ENCODE data around the gene EYA2. TPM values are rescaled to one million over a fixed set of nuclear protein-coding genes. Genes with fewer than 3 reads are reported as not detected.

EYA2 gene
- total RNA-seq, 1 experiment from 2014 or later = not detected

- CTCF ChIA-PET = no interaction called here
Observed at GRCh38 chr20:47106786-47107185, 212.1 kb downstream of the EYA2 start.

GRCh38 chr20:47108994-47109393 lies 214.4 kb downstream of the EYA2 start:
- peaks cover 8% of the 10 kb centered on the region for H3K9me3 Mint-ChIP-seq (ENCODE audit: unreplicated experiment)
- H3K36me3 Mint-ChIP-seq (ENCODE audit: insufficient read depth, unreplicated experiment) = no peaks in the 10 kb centered on the region
- TF ChIP-seq CTCF (IDR thresholded peaks at IDR 0.05; ENCODE audit: unreplicated experiment) = no peak
- no peaks in the 10 kb centered on the region for H3K27me3 Mint-ChIP-seq (ENCODE audit: insufficient read depth, unreplicated experiment)
- no TSS peak for BruUV-seq (replicated peaks)
- no peak overlapping the region for H3K27ac Mint-ChIP-seq (ENCODE audit: low read depth, unreplicated experiment)
- no peak overlapping the region for H3K4me3 Mint-ChIP-seq (ENCODE audit: unreplicated experiment)
- intact Hi-C loops (cut with micrococcal nuclease) = no loop called here
- no peak for DNase-seq (ENCODE audit: unreplicated experiment)
- CTCF ChIA-PET = interaction anchor here (0.5 to 1.1 kb wide), 4 partner anchors 8 to 78 kb away, joined by 3 to 8 read pairs (median 4); no protein-coding TSS in a partner anchor
- POLR2A ChIA-PET = interaction anchor here (1.1 kb wide), 1 partner anchor 17 kb away, joined by 4 read pairs; no protein-coding TSS in a partner anchor
- H3K4me1 Mint-ChIP-seq (ENCODE audit: insufficient read depth, unreplicated experiment) = no peaks in the 10 kb centered on the region

More at GRCh38 chr20:47106786-47107185, 212.1 kb downstream of the EYA2 start:
- no TSS peak for BruUV-seq (replicated peaks)
- intact Hi-C loops (cut with micrococcal nuclease) = no loop called here
- no peak overlapping the region for H3K4me3 Mint-ChIP-seq (ENCODE audit: unreplicated experiment)
- peaks cover 8% of the 10 kb centered on the region for H3K9me3 Mint-ChIP-seq (ENCODE audit: unreplicated experiment)
- no peak overlapping the region for H3K27ac Mint-ChIP-seq (ENCODE audit: low read depth, unreplicated experiment)
- H3K36me3 Mint-ChIP-seq (ENCODE audit: insufficient read depth, unreplicated experiment) = no peaks in the 10 kb centered on the region
- TF ChIP-seq CTCF (IDR thresholded peaks at IDR 0.05; ENCODE audit: unreplicated experiment) = no peak
- POLR2A ChIA-PET = no interaction called here
- H3K27me3 Mint-ChIP-seq (ENCODE audit: insufficient read depth, unreplicated experiment) = no peaks in the 10 kb centered on the region
- H3K4me1 Mint-ChIP-seq (ENCODE audit: insufficient read depth, unreplicated experiment) = no peaks in the 10 kb centered on the region
- DNase-seq (ENCODE audit: unreplicated experiment) = no peak

GRCh38 chr20:47110819-47111218 lies 216.2 kb downstream of the EYA2 start:
- no peak overlapping the region for H3K4me3 Mint-ChIP-seq (ENCODE audit: unreplicated experiment)
- TF ChIP-seq CTCF (IDR thresholded peaks at IDR 0.05; ENCODE audit: unreplicated experiment) = no peak
- no peaks in the 10 kb centered on the region for H3K4me1 Mint-ChIP-seq (ENCODE audit: insufficient read depth, unreplicated experiment)
- ChIA-PET CTCF (interaction anchor here (1.2 to 1.5 kb wide), 2 partner anchors 27 to 363 kb away, joined by 3 read pairs; no protein-coding TSS in a partner anchor), POLR2A (no interaction called here)
- intact Hi-C loops (cut with micrococcal nuclease) = no loop called here
- peaks cover 8% of the 10 kb centered on the region for H3K9me3 Mint-ChIP-seq (ENCODE audit: unreplicated experiment)
- H3K27me3 Mint-ChIP-seq (ENCODE audit: insufficient read depth, unreplicated experiment) = no peaks in the 10 kb centered on the region
- no peaks in the 10 kb centered on the region for H3K36me3 Mint-ChIP-seq (ENCODE audit: insufficient read depth, unreplicated experiment)
- no peak for DNase-seq (ENCODE audit: unreplicated experiment)
- no peak overlapping the region for H3K27ac Mint-ChIP-seq (ENCODE audit: low read depth, unreplicated experiment)
- no TSS peak for BruUV-seq (replicated peaks)

GRCh38 chr20:47111576-47111975 lies 216.9 kb downstream of the EYA2 start:
- peaks cover 8% of the 10 kb centered on the region for H3K9me3 Mint-ChIP-seq (ENCODE audit: unreplicated experiment)
- CTCF ChIA-PET = interaction anchor here (1.5 kb wide), 1 partner anchor 363 kb away, joined by 3 read pairs; no protein-coding TSS in a partner anchor
- BruUV-seq (replicated peaks) = no TSS peak

More at GRCh38 chr20:47111576-47111975, 216.9 kb downstream of the EYA2 start:
- intact Hi-C loops (cut with micrococcal nuclease) = no loop called here
- no peaks in the 10 kb centered on the region for H3K36me3 Mint-ChIP-seq (ENCODE audit: insufficient read depth, unreplicated experiment)
- H3K27ac Mint-ChIP-seq (ENCODE audit: low read depth, unreplicated experiment) = no peak overlapping the region
- H3K4me1 Mint-ChIP-seq (ENCODE audit: insufficient read depth, unreplicated experiment) = no peaks in the 10 kb centered on the region
- H3K27me3 Mint-ChIP-seq (ENCODE audit: insufficient read depth, unreplicated experiment) = no peaks in the 10 kb centered on the region
- TF ChIP-seq CTCF (IDR thresholded peaks at IDR 0.05; ENCODE audit: unreplicated experiment) = no peak
- H3K4me3 Mint-ChIP-seq (ENCODE audit: unreplicated experiment) = no peak overlapping the region
- POLR2A ChIA-PET = interaction anchor here (0.6 kb wide), 1 partner anchor 22 kb away, joined by 4 read pairs; no protein-coding TSS in a partner anchor
- no peak for DNase-seq (ENCODE audit: unreplicated experiment)

Data from MCF 10A (cell line).